Measurements from ENCODE around the gene CD34. TPM values are rescaled to one million over a fixed set of nuclear protein-coding genes. Genes with fewer than 3 reads are reported as not detected.

The CD34 gene
- total RNA-seq, 1 donor from 2014 or later, result 277 TPM

DNA sequence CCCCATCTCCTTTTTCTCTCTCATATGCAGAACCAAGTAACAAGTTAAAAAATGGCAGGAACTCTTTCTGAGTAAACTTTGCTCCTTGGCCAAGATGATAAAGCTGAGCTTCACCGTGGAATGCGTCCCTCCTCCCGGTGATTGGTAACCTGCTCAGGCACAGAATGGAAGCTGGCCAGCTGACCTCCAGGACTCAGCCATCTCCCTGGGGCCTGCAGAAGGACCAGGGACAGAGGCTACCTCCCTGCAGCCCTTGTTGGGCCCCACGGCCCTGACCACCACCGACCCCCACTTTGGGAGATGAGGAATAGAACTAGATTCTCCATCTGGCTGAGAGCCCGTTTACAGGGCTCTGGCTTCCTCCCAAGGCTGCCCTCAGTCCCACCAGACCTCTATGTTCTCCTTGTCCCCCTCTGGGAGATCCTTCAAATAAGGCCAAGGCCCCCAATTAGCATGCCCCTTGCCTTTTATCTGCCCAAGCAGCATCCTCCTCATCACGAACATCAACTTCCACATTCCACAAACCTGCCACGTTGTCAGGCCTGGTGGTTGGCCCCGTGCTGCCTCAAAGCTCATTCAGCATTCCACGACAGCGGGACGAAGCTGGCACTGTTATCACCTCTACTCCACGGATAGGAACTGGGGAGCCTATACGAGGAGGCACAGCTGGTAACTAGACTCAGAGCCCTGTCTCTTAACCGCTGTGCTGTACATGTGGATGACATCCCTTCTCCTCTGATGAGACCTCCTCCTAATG, 74.2 kb downstream of the CD34 start:
- peaks cover 52% of the 10 kb centered on the region for H3K36me3 Mint-ChIP-seq (ENCODE audit: low read depth, unreplicated experiment)
- peak overlapping the region; percentile 67 for H3K27ac Mint-ChIP-seq (ENCODE audit: unreplicated experiment)
- H3K4me3 Mint-ChIP-seq (ENCODE audit: unreplicated experiment), result no peak overlapping the region
- no peak for DNase-seq (ENCODE audit: low spot score)
- peaks cover 58% of the 10 kb centered on the region for H3K4me1 Mint-ChIP-seq (ENCODE audit: unreplicated experiment)
- peaks cover 6% of the 10 kb centered on the region for H3K27me3 Mint-ChIP-seq (ENCODE audit: unreplicated experiment)
- H3K9me3 Mint-ChIP-seq (ENCODE audit: unreplicated experiment), result no peaks in the 10 kb centered on the region
- TF ChIP-seq, protein P1, sequence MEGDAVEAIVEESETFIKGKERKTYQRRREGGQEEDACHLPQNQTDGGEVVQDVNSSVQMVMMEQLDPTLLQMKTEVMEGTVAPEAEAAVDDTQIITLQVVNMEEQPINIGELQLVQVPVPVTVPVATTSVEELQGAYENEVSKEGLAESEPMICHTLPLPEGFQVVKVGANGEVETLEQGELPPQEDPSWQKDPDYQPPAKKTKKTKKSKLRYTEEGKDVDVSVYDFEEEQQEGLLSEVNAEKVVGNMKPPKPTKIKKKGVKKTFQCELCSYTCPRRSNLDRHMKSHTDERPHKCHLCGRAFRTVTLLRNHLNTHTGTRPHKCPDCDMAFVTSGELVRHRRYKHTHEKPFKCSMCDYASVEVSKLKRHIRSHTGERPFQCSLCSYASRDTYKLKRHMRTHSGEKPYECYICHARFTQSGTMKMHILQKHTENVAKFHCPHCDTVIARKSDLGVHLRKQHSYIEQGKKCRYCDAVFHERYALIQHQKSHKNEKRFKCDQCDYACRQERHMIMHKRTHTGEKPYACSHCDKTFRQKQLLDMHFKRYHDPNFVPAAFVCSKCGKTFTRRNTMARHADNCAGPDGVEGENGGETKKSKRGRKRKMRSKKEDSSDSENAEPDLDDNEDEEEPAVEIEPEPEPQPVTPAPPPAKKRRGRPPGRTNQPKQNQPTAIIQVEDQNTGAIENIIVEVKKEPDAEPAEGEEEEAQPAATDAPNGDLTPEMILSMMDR (IDR thresholded peaks at IDR 0.05; ENCODE audit: unreplicated experiment), result no peak

DNA sequence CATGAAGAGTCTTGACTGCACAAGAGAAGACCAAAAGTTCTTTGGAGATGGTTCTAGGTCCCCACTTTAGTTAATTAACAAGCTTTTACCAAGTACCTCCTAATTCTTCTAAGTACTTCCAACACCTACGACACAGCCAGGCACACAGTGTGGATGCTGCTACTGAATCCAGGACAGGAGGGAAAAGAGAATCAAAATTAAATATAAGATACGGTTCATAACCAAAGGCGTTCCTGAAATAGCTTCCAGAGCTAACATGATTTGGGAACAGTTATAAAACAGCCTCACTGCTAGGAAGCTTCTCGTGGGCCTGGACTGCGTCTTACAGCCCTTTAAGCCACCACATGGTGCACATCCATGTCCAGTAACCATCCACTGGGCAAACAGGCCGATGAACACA, 75.0 kb downstream of the CD34 start:
- H3K9me3 Mint-ChIP-seq (ENCODE audit: unreplicated experiment), result no peaks in the 10 kb centered on the region
- H3K27me3 Mint-ChIP-seq (ENCODE audit: unreplicated experiment), result peaks cover 6% of the 10 kb centered on the region
- H3K4me1 Mint-ChIP-seq (ENCODE audit: unreplicated experiment), result peaks cover 58% of the 10 kb centered on the region
- no peak for DNase-seq (ENCODE audit: low spot score)
- no peak overlapping the region for H3K4me3 Mint-ChIP-seq (ENCODE audit: unreplicated experiment)
- H3K36me3 Mint-ChIP-seq (ENCODE audit: low read depth, unreplicated experiment), result peaks cover 52% of the 10 kb centered on the region
- TF ChIP-seq, protein P1 (IDR thresholded peaks at IDR 0.05; ENCODE audit: unreplicated experiment), result no peak
- no peak overlapping the region for H3K27ac Mint-ChIP-seq (ENCODE audit: unreplicated experiment)

- H3K36me3 Mint-ChIP-seq (ENCODE audit: low read depth, unreplicated experiment), result peaks cover 49% of the 10 kb centered on the region
- H3K27ac Mint-ChIP-seq (ENCODE audit: unreplicated experiment), result peak overlapping the region; percentile 38
- DNase-seq (ENCODE audit: low spot score), result no peak
- no peaks in the 10 kb centered on the region for H3K9me3 Mint-ChIP-seq (ENCODE audit: unreplicated experiment)
- peak overlapping the region; percentile 15 for H3K4me3 Mint-ChIP-seq (ENCODE audit: unreplicated experiment)
- TF ChIP-seq, protein P1 (IDR thresholded peaks at IDR 0.05; ENCODE audit: unreplicated experiment), result no peak
- H3K27me3 Mint-ChIP-seq (ENCODE audit: unreplicated experiment), result peaks cover 6% of the 10 kb centered on the region
- peaks cover 61% of the 10 kb centered on the region for H3K4me1 Mint-ChIP-seq (ENCODE audit: unreplicated experiment)
Measured at GRCh38 chr1:207833956-207834660, 76.8 kb downstream of the CD34 start.

DNA sequence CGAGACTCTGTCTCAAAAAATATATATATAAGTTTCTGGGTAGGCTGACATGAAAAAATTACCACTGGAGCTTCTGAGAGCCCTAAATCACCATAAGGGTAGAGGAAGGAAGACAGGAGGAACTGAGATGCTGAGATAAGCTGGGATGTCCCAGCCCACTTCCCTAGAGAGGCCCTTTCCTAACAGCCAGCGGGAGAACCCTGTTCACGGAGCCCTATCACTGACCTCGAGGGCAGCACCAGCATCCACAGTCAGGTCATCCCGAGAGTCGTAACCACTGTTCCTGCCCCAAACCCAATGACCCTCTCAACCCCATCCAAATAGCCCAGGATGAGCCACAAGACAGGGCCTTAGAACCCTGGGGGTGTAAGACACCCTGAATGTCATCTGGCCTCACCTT, 77.5 kb downstream of the CD34 start:
- Mint-ChIP-seq H3K4me1 (ENCODE audit: unreplicated experiment) (peaks cover 62% of the 10 kb centered on the region), H3K27ac (ENCODE audit: unreplicated experiment) (peak overlapping the region; percentile 78), H3K9me3 (ENCODE audit: unreplicated experiment) (no peaks in the 10 kb centered on the region), H3K4me3 (ENCODE audit: unreplicated experiment) (peak overlapping the region; percentile 15), H3K27me3 (ENCODE audit: unreplicated experiment) (peaks cover 6% of the 10 kb centered on the region), H3K36me3 (ENCODE audit: low read depth, unreplicated experiment) (peaks cover 43% of the 10 kb centered on the region)
- TF ChIP-seq, protein P1 (IDR thresholded peaks at IDR 0.05; ENCODE audit: unreplicated experiment), result no peak
- no peak for DNase-seq (ENCODE audit: low spot score)

DNA sequence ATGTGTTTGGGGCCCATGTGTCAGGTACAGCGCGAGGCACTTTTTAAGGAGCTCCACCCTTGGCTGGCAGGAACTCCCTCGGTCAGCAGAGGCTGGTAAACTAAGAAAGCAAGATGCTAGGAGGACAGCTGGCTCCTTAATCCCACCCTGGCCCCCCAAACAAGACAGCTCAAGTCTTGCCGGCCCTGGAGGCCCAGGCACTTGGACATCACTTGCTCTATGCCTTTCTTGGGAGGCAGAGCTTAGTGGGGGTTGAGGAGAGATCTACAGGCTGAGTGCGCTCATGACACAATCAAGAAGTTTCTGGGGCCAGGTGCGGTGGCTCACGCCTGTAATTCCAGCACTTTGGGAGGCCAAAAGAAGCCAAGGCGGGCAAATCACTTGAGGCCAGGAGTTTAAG, 78.1 kb downstream of the CD34 start:
- H3K27ac Mint-ChIP-seq (ENCODE audit: unreplicated experiment), result no peak overlapping the region
- TF ChIP-seq, protein P1 (IDR thresholded peaks at IDR 0.05; ENCODE audit: unreplicated experiment), result no peak
- DNase-seq (ENCODE audit: low spot score), result no peak
- H3K4me1 Mint-ChIP-seq (ENCODE audit: unreplicated experiment), result peaks cover 61% of the 10 kb centered on the region
- peaks cover 37% of the 10 kb centered on the region for H3K36me3 Mint-ChIP-seq (ENCODE audit: low read depth, unreplicated experiment)
- peaks cover 6% of the 10 kb centered on the region for H3K27me3 Mint-ChIP-seq (ENCODE audit: unreplicated experiment)
- no peak overlapping the region for H3K4me3 Mint-ChIP-seq (ENCODE audit: unreplicated experiment)
- no peaks in the 10 kb centered on the region for H3K9me3 Mint-ChIP-seq (ENCODE audit: unreplicated experiment)
